Ishikawa (cell line): ENCODE measurements around the gene LINS1.

Experiments used
- EGR1 ChIP-seq: IDR thresholded peaks from 2 replicates; pipeline ENCODE4 v1.6.1; 2012
- TCF12 ChIP-seq: IDR thresholded peaks from 2 replicates; pipeline ENCODE4 v1.6.1; 2012; ENCODE audit warnings: low read depth

DNA sequence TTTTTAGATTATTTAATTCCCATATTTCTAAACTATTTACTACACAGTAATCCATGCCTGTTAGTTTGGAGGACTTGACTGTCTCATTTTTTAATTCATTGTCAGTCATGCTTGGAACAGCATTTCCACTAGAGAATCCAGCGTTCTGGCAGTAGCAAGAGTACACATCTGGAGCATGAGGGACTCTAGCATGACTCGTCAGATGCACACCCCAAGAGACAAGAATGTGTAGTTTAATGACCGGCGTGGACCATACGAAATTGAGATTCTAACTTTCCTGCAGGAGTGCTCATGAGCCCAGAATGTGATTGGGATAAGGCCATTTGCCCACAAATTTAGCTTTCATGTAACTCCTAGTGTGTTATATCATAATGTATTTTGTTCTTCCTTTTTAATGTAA is 49.3 kb upstream of the LINS1 start:
- TF ChIP-seq EGR1 (no peak), TCF12 (no peak)
